Measurements from ENCODE around the gene WDR6.

DNA sequence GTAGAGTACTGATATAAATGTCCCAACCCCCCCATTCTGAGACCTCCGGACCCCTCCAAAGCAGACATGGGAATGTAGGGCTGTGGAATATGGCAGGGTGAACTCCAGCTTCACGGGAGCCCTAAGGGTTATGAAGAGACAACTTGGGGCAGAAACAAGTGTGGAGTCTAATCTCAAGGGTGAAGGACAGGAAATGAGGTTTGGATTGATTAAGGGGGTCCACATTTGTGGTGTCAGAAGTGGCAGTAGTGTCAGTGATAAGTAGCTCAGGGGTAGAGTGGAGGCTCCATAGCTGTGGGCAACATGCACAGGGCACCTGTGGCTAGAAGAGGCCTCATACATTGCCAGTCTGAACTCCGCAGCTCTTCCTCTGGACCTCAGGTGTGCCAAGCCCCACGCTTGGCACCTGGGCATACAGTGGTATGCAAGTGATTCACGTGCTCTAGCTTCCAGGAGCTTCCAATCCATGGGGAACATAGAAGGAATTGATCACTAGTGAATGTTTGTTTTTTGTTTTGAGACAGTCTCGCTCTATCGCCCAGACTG is 21.3 kb upstream of the WDR6 start:
- TF ChIP-seq POLR2AphosphoS5 (IDR thresholded peaks at IDR 0.05; ENCODE audit: low read depth, low read length) (no peak), SIN3A (IDR thresholded peaks at IDR 0.05; ENCODE audit: borderline replicate concordance, insufficient read depth, low read length) (no peak), TAF1 (IDR thresholded peaks at IDR 0.05; ENCODE audit: borderline replicate concordance, insufficient read depth, low read length) (no peak)
